GM21529 (cell line): ENCODE measurements around the gene DNAJB11.
"Not testable (repeated sequence)": the region's sequence is repeated elsewhere in the genome, so short reads cannot be mapped to it uniquely, and the experiment has no call there.

Source experiments
- ATAC-seq: cut with Tn5 transposase; IDR thresholded peaks from one replicate; pipeline ENCODE4 v1.9.1; 2021; ENCODE audit not compliant: unreplicated experiment

The DNAJB11 gene

DNA sequence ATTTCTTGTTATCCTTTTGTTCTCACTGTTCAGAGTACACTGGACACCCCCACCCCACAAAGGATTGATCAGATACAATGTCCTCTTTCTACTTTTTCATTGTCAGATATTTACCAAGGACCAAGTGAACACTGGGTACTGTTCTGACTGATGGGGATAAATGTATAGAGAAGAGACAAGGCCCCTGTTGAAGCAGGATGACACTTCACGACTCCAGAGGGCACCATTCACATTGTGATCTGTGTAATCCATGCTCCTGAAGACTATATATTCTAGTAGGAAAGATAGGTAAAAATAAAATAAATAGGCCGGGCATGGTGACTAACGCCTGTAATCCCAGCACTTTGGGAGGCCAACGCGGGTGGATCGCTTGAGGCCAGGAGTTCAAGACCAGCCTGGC lies 19.1 kb upstream of the DNAJB11 start:
- no peak for ATAC-seq

DNA sequence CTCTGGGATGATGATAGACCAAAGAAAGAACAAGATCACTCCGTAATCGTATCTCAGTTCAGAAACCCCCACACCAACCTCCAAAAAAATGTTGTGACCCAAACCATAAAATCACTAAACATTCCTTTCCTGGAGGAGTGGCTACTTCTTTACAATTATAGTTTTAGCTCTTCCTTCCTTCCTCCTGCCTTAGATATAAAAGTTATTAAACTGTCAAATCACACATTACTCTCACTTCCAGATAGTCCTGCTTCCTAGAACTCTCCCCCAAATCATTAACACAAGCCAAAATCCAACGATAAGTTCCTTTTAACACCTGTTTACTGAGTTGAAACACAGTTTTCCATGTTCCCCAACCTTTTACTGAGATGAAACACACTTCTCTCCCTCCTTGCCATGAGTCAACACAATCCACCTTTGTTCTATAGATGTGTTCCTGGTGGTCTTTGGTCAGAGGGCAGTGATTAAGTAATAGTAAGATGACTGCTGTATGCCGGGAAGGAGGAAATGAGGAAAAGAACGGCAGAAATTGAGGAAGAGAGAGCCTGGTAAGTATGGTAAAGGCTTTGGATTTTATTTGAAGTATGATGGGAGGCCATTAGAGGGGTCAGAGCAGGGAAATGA lies 18.0 kb upstream of the DNAJB11 start:
- ATAC-seq, result no peak

DNA sequence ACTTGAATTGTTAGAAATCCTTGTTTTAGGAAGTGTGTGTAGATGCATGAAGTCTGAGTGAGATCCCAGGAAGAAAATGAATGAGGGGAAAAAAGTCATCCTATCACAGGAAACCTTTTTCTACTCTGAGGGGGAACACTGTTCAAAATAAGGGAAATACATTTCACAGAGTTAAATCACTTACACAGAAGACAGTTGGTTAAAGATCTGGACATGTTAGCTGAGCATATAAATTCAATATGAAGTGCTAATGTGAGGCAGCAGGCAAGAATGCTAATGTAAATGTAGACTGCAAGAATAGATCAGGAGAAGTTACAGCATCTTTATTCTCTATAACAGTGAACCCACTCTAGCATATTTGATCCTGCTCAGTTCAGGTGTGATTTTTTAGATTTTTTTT lies 5.9 kb upstream of the DNAJB11 start:
- ATAC-seq, result no peak

DNA sequence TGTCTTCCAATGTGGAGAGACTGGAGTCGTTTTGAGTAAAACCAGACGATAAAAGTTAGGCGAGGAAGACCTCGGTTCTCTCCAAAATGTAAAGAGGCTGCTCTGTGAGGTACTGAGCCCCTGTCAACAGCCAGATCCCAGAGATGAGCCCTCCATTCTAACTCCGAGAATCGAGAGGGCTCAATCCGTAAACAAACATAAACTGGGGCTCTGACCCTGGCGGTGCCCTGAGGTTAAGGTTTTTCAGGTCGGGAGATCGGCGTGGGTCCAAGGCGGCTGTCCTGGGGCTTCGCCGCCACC lies 3.8 kb upstream of the DNAJB11 start:
- ATAC-seq, result peak; percentile 1

DNA sequence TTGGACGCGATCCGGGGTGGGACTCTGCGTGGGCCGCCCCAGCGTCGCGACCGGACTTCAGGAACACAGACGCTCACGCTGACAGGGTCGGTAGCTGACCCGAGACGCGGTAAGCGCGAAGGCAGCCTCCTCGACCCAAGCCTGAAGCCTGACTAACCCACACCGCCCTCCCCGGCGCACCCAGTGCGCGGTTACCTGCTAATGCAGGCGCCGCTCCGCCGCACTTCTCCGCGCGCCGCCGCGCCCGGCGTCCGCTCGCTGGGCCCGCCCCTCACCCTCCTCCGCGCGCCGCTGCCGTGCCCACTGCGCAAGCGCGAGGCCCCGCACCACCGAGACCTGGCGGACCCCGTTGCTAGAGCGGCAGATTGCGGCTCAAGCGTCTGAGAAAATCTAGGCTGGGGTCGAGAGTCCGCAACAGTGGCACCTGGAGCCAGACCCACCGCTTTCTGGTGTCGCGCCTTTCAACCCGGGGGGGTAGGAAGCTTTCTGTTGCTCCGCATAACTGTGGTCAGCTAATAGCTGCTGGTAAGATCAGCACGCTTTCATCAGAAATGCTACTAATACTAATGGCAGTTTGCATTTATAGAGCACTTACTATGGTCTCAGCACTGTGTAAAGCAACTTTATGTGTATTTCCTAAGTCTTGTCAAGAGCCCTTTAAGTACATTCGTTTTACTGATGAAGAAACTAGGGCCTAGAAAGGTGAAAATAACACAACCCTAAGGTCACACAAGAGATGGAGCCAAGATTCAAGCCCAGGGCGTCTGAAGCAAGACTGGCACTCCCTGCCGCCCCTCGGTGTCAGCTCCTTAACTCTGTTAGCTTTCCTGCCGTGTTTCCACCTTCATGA lies 3.2 kb upstream of the DNAJB11 start, which contains the start of gene TBCCD1:
Gene TBCCD1, minus strand, starts transcription at position 268 of the 850 bp plus-strand sequence. CDS start 3,010 bp downstream, outside the sequence.
- ATAC-seq, result peak; percentile 45

DNA sequence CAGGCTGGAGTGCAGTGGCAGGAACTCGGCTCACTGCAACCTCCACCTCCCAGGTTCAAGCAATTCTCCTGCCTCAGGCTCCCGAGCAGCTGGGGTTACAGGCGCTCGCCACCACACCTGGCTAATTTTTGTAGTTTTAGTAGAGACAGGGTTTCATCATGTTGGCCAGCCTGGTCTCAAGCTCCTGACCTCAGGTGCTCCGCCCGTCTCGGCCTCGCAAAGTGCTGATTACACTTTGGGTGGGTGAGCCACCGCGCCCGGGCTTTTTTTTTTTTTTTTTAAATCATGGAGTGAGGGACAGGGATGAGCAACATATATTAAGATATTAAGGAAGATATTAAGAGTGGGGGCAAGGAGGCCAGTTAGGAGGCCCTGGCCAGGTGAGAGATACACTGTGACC lies 1.2 kb upstream of the DNAJB11 start:
- not testable (repeated sequence) for ATAC-seq

DNA sequence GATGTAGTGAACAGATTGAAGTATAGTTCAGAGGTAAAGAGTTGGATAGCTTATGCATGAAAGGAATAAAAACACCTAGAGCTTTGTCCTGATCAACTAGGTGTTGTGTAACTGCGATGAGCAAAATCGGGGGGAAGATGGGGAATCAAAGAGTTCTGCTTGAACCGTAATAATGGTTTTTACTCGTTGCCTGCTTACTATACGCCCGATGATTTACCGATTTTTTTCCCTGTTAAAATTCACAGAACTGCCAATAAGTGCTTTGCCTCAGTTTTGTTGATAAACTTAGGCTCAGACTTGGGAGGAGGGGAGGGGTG lies 783 bp upstream of the DNAJB11 start:
- no peak for ATAC-seq

DNA sequence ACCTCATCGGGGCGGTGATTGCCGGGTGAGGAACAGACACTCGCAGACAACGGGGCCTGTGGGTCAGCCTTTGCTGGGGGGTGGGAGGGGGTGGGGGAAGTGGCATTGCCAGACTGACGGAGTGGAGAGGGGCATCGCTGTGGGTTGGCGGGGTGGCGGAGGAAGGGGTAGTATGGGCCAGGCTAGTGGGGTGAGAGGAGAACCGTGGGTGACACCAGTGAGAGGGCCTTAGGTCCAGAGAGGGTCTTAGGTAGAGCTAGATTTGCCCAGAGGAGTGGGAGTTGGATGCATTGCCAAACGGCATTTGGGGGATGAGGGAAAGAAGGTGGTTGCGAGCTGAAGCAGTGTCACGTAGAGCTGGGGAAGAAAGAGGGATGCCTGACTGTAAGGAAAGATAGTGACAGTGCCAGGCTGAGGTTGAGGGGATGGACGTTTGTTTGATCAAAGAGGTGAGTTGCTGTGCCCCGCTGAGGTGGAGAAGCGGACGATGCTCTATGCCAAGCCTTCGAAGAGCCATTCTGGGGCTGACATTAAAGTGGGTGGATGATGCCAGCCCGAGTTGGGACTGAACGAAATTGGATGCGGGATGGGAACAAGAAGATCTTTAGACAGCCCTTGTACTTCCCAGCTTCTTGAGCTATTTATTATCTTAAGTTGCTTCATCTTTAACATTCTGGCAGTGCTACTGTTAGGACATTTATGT lies 572 bp downstream of the DNAJB11 start:
- no peak for ATAC-seq

DNA sequence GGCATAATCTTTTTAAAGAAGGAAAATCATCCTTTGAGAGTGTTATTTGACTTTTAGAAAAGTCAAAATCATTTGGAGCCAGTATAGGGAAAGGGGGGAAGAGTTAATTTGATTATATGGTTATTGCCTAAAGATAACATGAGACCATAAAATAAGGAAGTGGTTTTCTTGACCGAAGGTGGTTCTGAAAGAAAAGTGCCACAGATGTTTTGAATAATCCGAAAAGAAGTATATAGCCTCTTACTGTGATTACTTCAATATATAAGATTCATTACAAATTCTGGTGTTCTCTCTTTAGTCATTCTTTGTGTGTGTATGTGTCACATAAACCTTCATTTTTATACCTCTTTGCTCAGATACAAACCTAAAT lies 1.1 kb downstream of the DNAJB11 start:
- no peak for ATAC-seq

DNA sequence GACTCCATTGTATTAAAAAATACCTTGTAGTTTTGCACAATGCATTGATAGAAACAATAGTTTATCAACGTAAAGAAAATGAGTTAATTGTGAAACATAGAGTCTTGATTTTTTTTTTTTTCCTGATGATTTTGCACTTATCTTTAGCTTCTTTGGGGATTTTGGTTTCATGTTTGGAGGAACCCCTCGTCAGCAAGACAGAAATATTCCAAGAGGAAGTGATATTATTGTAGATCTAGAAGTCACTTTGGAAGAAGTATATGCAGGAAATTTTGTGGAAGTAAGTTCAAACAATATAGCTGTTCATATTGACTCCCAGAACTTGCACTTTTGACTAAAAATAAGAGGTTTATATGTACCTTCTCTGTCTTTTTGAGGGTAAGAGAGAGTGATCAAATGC lies 7.0 kb downstream of the DNAJB11 start:
- ATAC-seq, result no peak

DNA sequence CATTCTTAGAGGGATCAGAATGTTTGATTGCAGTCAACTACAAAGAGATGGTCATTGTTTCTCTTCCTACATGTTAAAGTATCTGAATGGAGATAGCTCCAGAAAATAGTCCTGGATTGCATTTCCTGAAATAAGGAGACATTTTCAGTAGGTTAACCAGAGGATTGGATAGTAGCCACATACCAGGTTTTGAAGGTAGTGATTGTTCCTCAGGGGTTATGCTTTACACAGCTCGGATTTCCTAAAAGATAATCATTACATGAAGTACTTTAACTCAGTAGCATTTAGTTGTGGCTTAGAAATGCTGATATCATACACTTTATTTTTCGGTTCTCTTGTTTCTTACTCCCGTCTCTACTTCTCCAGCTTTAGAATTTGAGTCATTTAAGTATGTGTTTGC lies 10.3 kb downstream of the DNAJB11 start:
- no peak for ATAC-seq

DNA sequence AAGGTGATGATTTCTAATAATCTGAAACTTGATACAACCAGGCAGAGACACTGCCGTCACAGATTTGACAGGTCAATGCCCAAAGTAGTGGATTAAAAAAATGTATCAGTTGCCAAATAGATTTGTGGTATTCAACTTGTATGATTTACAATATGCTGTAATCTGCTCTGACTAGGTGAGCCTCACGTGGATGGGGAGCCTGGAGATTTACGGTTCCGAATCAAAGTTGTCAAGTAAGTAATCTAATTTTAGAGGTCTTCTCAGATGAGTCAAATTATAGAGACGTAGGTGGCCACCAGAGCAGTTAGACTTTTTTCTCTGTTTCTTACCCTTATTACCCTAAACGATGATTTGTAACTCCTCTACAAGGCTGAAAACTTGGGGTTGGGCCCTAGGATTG lies 12.0 kb downstream of the DNAJB11 start:
- ATAC-seq, result no peak

DNA sequence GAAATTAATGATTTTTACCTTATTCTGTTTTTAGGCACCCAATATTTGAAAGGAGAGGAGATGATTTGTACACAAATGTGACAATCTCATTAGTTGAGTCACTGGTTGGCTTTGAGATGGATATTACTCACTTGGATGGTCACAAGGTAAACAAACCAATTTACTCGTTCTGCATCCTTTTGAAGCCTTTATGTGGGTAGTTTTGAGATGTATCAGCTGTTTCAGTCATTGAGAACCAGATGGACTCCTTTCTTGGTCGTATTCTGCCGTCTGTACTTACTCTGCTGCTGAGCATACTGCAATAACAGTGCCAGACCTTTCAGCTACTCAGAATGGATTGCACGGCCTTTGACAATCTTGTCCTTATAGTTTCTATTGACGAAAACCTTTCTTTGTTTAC lies 13.3 kb downstream of the DNAJB11 start:
- ATAC-seq, result no peak

DNA sequence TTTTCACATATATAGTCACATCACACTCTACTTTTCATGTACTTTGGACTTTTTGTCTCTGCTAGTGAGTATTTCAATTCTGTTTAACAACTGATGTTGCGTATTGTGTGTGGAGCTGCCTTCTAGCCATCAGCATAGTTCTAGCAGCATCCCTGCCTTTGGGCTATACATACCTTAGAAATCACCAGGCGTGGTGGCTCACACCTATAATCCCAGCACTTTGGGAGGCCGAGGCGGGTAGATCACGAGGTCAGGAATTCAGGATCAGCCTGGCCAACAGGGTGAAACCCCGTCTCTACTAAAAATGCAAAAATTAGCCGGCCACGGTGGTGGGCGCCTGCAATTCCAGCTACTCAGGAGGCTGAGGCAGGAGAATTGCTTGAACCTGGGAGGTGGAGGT lies 15.7 kb downstream of the DNAJB11 start:
- not testable (repeated sequence) for ATAC-seq

DNA sequence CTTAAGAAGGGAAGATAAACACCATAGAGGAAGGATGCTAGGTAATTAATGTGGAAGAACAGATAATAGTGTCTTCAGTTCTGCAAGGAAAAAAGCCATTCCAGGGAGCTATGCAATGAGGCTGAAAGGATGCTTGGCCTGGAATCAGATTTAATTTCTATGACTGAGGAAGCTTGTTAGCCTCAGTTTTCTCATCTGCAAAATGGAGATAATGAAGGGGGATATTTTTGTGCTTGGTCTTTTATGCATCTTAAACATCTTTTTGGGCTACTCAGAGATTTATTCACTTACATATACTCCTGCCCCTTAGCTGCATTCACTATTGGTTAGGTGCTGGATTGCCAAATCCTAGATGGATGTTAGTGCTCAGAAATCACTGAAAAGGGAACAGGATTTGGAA lies 16.7 kb downstream of the DNAJB11 start:
- no peak for ATAC-seq

DNA sequence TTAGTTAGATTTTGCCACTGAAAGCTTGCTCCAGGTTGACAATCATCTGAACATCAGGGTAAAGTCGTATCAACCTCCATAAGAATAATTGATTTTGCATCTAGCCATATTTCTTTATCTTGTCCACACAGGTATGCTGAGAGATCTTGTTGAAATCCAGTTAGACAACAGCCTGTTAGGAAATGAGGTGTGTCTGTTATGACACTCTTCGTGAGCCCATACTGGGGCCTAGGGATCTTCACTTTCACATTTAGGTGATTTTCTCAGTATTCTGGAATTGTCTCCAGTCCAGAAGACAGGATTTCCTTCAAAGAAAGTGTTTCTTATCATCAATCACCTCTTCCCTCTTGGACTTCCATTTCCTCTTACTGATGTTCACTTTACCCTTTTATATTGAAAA lies 18.1 kb downstream of the DNAJB11 start:
- no peak for ATAC-seq

DNA sequence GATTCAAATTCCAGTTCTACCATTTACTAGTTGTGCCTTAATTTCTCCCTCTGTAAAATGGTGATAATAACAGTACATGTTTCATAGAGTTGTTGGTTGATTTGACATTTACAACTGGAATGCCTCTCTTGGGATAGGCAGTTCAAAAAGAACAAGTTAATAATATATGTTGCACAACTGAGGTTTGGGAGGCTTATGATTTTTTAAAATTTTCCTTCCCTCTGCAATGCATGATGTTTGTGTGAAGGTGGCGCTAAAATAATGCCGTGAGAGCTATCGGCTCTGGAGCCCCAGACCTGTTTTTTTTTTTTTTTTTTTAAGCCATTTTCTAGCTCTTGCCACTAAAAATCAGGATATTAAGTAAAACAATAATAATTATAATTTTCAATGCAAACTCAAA lies 18.6 kb downstream of the DNAJB11 start:
- no peak for ATAC-seq

DNA sequence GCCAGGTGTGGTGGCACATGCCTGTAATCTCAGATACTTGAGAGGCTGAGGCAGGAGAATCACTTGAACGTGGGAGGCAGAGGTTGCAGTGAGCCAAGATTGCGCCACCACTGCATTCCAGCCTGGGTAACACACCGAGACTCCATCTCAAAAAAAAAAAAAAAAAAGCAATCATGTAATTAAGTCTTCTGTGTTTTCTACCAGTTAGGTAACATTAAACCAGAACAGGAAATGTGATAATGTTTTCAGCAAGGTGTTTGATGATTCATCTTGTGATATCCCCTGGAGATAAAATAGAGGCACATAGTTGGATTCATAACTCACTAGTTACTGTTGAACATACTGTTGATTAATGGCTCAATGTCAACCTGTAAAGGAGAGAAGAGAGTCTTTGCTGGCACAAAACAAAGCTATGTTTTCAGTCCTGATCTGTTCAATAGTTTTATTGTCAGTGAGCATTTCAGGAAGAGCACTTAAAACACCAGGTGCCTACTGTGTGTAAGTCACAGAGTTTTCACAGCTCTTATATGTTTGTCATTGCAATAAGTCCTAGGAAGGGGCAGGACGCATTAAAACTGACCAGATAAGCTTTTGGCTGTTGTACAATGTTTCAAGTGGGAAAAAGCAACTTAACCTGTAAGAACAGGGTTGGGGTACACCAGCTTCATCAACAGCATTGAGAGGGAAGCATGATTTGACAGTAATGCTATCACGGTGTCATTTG lies 19.5 kb downstream of the DNAJB11 start:
- ATAC-seq, result no peak

DNA sequence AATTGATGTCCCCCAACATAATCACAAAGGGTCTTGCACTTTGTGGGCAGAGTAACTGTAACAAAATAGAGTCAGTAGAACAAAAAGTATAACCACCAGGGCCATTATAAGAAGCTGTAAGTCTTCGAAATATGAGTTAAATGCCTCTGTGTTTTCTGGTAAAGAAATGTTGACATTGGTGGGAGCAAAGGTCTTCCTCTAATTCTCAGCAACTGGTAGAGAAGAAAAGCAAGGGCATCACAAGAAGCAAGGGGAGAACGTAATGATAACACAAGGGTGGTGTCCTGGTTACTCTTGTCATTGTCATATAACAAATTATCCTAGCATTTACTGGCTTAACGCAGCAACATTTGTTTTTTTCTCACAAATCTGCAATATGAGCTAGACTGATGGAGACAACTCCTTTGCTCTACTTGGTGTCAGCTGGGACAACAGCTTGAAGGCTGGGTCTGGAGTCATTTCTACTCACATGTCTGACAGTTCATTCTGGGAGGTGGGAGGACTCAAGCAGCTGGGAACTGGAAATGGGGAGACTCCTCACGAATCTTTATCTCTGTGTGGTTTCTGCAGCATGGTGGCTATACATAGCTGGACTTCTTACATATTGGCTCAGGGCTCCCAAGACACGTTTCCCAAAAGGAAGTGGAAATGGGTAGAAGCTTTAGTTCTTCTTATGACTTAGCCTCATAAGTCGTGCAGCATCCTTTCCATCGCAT lies 20.2 kb downstream of the DNAJB11 start:
- no peak for ATAC-seq

DNA sequence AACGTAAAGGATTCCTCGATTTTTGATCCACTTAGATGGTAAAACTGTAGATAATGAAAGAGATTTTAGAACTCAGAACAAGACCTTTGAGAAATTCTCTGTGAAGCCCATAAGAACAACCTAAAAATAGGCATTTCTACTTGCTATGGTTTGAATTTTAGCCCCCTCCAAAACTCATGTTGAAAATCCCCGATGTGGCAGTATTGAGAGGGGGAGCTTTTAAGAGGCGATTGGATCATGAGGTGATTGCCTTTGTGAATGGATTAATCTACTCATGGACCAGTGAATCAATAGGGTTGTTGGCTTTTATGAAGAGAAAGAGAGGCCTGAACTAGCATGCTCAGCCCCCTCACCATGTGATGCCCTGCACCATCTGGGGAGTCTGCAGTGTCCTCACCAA lies 22.2 kb downstream of the DNAJB11 start:
- no peak for ATAC-seq

DNA sequence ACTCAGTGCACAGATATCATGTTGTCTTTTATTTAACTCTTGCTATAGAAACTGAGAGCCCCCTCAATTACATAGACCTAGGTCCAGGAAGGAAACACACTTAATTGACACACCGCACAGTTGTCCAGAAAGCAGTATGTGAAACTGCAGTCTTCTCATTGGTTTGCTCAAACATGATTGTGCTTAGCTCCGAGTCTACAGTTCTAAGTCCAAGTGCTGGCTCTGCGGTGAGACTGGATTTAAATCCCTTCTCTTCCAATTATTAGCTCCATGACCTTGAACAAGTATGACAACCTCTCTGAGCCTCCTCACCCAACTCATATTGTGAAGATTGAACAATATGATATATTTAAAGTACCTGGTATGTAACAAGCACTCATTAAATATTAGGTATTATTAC lies 23.3 kb downstream of the DNAJB11 start:
- ATAC-seq, result no peak
